IPS-20b (cell line): ENCODE results near the gene TMA16.

Experiments used
- H3K27ac ChIP-seq: one replicate; pipeline ENCODE4 v1.5.1; 2013; ENCODE audit warnings: low read length
- H3K27me3 ChIP-seq: 2 replicates; pipeline ENCODE4 v1.6.1; 2013; ENCODE audit warnings: mild to moderate bottlenecking, low read length, inconsistent platforms; ENCODE audit not compliant: insufficient read depth
- H3K36me3 ChIP-seq: 2 replicates; pipeline ENCODE4 v1.6.1; 2013; ENCODE audit warnings: low read depth, mild to moderate bottlenecking, inconsistent platforms, low read length, moderate library complexity; ENCODE audit not compliant: insufficient read depth
- H3K4me1 ChIP-seq: 2 replicates; pipeline ENCODE4 v1.6.1; 2013; ENCODE audit warnings: mild to moderate bottlenecking, control low read depth, inconsistent platforms, low read length, moderate library complexity; ENCODE audit not compliant: insufficient read depth
- H3K4me3 ChIP-seq: 2 replicates; pipeline ENCODE4 v1.5.1; 2013; ENCODE audit warnings: mild to moderate bottlenecking, low read length, inconsistent platforms
- H3K9ac ChIP-seq: 2 replicates; pipeline ENCODE4 v1.6.1; 2013; ENCODE audit warnings: low read depth, mild to moderate bottlenecking, inconsistent platforms, low read length, moderate library complexity
- H3K9me3 ChIP-seq: 2 replicates; pipeline ENCODE4 v1.6.1; 2013; ENCODE audit warnings: mild to moderate bottlenecking, low read depth, low read length, inconsistent platforms; ENCODE audit not compliant: insufficient read depth

TMA16 gene

DNA sequence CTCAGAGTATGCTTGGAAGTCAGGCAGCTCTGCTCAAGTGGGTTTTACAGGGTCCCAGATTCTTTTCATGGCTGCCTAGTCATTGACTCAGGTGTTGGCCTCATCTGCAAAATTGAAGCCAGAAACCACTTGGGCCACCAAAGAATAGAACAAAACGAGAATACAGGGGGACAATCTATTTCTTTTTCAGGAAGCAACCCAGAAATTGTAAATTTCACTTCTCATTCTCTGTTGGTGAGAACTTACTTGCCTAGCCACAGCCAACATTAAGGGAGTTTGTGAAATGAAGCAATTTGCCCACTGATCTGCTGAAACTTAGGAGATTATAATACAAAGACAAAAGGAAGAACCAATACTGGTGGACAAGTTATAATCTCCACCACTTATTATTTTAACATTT lies 12.3 kb upstream of the TMA16 start:
- Histone ChIP-seq H3K9ac (no peak overlapping the region), H3K4me3 (no peak overlapping the region), H3K27ac (no peak overlapping the region), H3K27me3 (no peaks in the 10 kb centered on the region), H3K9me3 (no peaks in the 10 kb centered on the region), H3K4me1 (peaks cover 4% of the 10 kb centered on the region; the same call in 1 of the 2 replicates), H3K36me3 (no peaks in the 10 kb centered on the region)

DNA sequence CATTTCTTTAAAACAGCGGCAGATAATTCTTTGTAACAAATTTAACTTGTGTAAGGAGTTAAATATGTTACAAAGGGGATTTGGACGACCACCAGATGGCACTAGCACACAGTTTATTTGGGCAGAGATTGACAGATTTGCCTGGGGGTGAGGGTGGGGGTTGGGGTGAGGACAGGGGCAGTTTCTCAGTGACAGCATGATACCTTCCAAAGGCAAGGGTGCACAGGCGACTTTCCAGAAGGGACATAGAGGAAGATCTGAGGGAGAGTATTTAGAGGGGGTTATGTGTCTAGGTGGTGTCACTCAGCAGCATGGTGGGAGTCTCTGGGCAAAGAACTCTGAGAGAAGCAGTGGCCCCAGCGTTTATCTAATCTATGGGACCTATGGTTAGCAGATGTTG lies 9.6 kb upstream of the TMA16 start:
- Histone ChIP-seq H3K27ac (no peak overlapping the region), H3K4me3 (no peak overlapping the region), H3K9ac (no peak overlapping the region), H3K36me3 (no peaks in the 10 kb centered on the region), H3K27me3 (no peaks in the 10 kb centered on the region), H3K9me3 (no peaks in the 10 kb centered on the region), H3K4me1 (peaks cover 4% of the 10 kb centered on the region; the same call in 1 of the 2 replicates)

DNA sequence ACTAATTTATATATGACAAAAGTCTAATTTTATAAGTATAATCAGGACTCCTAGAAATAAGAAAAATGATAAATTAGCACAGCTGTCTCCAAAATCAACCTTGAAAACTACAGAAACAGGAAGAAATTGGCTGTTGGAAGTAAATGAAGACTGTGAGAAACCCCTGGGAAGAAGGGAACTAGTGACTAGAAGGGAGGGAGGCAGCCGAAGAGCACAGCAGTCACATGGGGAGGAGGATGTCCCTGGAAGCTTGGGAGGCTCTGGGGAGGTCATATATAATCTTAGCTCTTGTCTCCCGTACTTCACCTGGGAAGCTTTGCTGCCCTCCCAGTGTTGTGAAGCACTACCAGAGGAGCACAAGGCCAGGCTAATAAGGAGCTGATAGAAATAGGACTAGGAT lies 8.9 kb upstream of the TMA16 start:
- H3K9me3 ChIP-seq: no peaks in the 10 kb centered on the region
- H3K9ac ChIP-seq: no peak overlapping the region
- no peak overlapping the region for H3K4me3 ChIP-seq
- no peaks in the 10 kb centered on the region for H3K27me3 ChIP-seq
- peaks cover 4% of the 10 kb centered on the region; the same call in 1 of the 2 replicates for H3K4me1 ChIP-seq
- H3K27ac ChIP-seq: no peak overlapping the region
- H3K36me3 ChIP-seq: no peaks in the 10 kb centered on the region

DNA sequence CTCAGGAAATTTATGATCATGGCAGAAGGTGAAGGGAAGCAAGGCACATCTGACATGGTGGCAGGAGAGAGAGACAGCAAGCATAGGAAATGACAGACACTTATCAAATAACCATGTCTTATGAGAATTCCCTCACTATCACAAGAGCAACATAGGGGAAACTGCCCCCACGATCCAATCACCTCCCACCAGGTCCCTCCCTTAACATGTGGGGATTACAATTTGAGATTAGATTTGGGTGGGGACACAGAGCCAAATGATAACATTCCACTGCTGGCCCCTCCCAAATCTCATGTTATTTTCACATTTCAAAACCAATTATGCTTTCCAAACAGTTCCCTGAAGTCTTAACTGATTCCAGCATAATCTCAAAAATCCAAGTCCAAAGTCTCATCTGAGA lies 8.2 kb upstream of the TMA16 start:
- Histone ChIP-seq H3K4me1 (peaks cover 4% of the 10 kb centered on the region; the same call in 1 of the 2 replicates), H3K9me3 (no peaks in the 10 kb centered on the region), H3K4me3 (no peak overlapping the region), H3K27ac (no peak overlapping the region), H3K36me3 (no peaks in the 10 kb centered on the region), H3K27me3 (no peaks in the 10 kb centered on the region), H3K9ac (no peak overlapping the region)

DNA sequence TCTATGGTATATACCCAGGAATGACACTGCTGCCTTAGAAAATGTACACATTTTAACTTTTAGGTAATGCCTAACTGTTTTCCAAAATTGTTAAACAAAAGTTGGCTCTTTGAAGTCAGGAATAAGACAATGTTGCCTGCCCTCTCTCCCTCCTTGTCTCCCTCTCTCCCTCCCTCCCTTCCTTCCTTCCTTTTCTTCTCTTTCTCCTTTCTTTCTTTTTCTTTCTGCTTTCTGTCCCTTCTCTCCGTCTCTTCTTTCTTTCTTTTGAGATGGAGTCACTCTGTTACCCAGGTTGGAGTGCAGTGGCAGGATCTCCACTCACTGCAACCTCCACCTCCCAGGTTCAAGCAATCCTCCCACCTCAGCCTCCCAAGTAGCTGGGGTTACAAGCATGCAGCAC lies 4.6 kb upstream of the TMA16 start:
- no peaks in the 10 kb centered on the region for H3K27me3 ChIP-seq
- H3K9me3 ChIP-seq: no peaks in the 10 kb centered on the region
- H3K4me3 ChIP-seq: no peak overlapping the region
- peaks cover 3% of the 10 kb centered on the region; the same call in 1 of the 2 replicates for H3K4me1 ChIP-seq
- no peaks in the 10 kb centered on the region for H3K36me3 ChIP-seq
- H3K9ac ChIP-seq: no peak overlapping the region
- no peak overlapping the region for H3K27ac ChIP-seq

DNA sequence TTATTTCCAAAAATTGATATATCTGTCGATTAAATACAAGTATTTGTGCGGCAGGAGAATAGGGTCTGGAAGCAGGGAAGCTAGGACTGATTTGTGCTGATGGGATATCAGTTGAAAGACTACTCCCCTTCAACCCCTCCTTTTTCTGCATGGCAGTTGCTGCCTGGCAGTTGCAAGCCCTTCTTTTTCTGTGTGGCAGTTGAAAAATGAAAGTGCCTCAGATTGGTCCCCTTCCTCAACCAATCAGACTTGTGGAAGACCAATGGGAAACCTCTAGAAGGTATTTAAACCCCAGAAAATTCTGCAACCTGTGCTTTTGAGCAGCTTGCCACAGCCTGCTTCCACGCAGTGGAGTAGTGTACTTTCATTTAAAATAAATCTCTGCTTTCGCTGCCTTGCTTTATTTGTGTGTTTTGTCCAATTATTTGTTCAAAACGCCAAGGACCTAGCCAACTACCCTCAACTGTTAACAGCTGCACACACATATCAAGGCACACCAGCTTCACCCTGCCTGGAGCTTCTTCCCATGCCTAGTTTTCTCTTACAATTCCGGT lies 1.5 kb upstream of the TMA16 start:
- no peak overlapping the region for H3K27ac ChIP-seq
- no peaks in the 10 kb centered on the region for H3K9me3 ChIP-seq
- H3K36me3 ChIP-seq: peaks cover 13% of the 10 kb centered on the region; the same call in 1 of the 2 replicates
- 0 out of 2 replicates have a peak, but pooled peaks cover 3% of the 10 kb centered on the region for H3K4me1 ChIP-seq
- no peaks in the 10 kb centered on the region for H3K27me3 ChIP-seq
- H3K4me3 ChIP-seq: no peak overlapping the region
- H3K9ac ChIP-seq: no peak overlapping the region

DNA sequence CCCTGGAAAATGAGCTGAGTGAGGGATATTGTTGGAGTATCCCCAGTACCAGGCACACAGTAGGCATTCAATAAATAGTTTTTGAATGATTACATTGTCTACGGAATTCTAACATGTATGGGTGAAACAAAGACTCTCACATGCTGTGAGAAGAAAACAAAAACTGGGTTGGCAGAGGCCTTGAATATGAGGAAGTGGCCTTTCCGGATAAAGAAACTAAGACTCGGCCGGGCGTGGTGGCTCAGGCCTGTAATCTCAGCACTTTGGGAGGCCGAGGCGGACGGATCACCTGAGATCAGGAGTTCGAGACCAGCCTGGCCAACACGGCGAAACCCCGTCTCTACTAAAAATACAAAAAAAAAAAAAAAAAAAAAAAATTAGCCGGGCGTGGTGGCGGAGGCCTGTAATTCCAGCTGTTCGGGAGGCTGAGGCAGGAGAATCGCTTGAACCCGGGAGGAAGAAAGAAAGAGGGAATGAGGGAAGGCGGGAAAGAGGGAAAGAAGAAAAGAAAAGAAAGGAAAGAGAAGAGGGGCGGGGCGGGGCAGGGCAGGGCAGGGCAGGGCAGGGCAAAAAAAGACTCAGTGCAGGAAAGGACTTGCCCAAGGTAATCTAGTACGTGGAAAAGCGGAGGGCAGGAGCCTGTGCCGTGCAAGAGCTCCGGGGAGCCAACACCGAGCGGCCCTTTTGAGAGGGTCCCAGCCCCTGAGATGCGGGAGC lies 689 bp upstream of the TMA16 start:
- no peaks in the 10 kb centered on the region for H3K27me3 ChIP-seq

DNA sequence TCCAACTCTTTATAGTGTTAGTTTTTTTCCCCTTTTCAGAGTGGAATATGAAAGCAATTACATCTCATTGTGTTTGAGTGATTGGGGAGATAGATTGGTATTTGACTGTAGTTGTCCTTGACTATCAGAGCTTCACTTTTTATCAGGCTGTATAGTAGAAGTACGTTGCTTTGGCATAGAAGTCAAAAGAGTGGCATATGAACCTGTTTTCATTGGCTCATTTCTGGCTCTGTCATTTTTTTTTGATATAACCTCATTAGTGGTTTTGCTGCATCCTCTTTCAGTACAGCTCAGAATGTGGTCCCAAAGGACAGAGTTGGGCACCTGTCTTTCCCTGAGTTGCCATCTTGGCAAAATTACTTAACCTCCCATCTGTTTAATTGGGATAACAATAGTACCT lies 1.4 kb downstream of the TMA16 start:
- no peaks in the 10 kb centered on the region for H3K27me3 ChIP-seq
- H3K4me3 ChIP-seq: peak overlapping the region; percentile 81
- H3K9ac ChIP-seq: peak overlapping the region; percentile 99
- H3K27ac ChIP-seq: no peak overlapping the region
- 0 out of 2 replicates have a peak, but pooled peaks cover 3% of the 10 kb centered on the region for H3K4me1 ChIP-seq
- peaks cover 13% of the 10 kb centered on the region; the same call in 1 of the 2 replicates for H3K36me3 ChIP-seq
- H3K9me3 ChIP-seq: no peaks in the 10 kb centered on the region

More for the DNA sequence above, 689 bp upstream of the TMA16 start:
- H3K9me3 ChIP-seq: no peaks in the 10 kb centered on the region
- peak overlapping the region; percentile 83 for H3K27ac ChIP-seq
- H3K9ac ChIP-seq: peak overlapping the region; percentile 99
- peaks cover 13% of the 10 kb centered on the region; the same call in 1 of the 2 replicates for H3K36me3 ChIP-seq
- peak overlapping the region; percentile 81 for H3K4me3 ChIP-seq
- H3K4me1 ChIP-seq: 0 out of 2 replicates have a peak, but pooled peaks cover 3% of the 10 kb centered on the region

DNA sequence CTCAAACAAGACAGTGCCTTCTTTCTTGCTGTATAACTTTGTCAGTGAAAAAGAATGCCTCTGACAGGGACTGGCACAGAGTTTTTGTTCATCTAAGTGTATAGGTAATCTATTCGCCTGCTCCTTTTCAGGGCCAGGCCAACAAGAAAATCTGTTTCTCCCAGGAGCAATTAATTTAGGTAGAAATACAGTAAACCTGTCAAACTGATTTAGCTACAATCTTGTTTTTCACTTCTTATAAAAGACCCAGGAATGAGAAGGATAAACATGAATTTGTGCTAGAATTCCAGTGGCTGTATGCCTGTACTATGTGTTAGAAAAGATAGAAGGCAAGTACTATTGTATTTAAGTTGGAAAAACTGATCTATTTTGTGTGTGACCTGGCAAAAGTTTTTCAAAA lies 6.1 kb downstream of the TMA16 start:
- peaks cover 7% of the 10 kb centered on the region; the same call in 1 of the 2 replicates for H3K4me1 ChIP-seq

DNA sequence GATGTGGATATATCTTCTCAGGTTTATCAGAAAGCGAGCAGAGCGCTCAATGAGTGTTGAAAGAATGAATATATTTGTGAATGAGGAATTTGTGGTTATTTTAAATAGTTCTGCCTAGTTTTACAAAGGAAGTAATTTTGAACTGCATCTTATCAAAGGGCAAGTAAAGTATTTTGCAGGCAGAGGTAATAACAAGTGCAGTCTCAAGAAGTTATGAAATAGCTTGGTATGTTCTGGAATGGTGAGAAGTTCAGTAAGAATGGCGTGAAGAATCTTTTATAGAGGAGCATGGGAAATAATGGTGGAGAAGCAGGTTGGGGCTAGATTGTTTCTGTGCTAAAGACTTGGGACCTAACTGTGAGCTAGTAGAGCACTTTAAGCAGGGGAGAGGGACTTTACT lies 10.9 kb downstream of the TMA16 start:
- Histone ChIP-seq H3K27ac (no peak overlapping the region), H3K27me3 (no peaks in the 10 kb centered on the region), H3K9ac (no peak overlapping the region), H3K9me3 (no peaks in the 10 kb centered on the region), H3K4me1 (peaks cover 3% of the 10 kb centered on the region; the same call in 1 of the 2 replicates), H3K4me3 (no peak overlapping the region), H3K36me3 (peaks cover 36% of the 10 kb centered on the region)

More for the DNA sequence above, 6.1 kb downstream of the TMA16 start:
- no peaks in the 10 kb centered on the region for H3K27me3 ChIP-seq
- peaks cover 13% of the 10 kb centered on the region; the same call in 1 of the 2 replicates for H3K36me3 ChIP-seq
- H3K4me3 ChIP-seq: no peak overlapping the region
- H3K27ac ChIP-seq: no peak overlapping the region
- H3K9ac ChIP-seq: no peak overlapping the region
- no peaks in the 10 kb centered on the region for H3K9me3 ChIP-seq

DNA sequence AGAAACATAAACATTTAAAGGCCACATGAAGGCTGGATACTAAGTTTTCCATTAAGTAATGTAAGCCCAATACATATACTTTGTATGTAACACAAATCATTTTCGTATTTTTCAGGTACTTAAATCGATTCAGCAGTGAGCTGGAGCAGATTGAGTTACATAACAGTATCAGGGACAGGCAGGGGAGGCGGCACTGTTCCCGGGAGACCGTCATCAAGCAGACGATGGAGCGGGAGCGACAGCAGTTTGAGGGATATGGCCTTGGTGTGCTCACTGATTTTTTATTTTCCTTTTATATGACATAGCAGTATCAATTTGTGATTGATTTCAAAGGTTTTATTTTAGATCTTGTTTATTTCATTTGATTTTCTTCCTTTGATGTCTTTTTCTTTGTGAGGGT lies 20.7 kb downstream of the TMA16 start:
- H3K27ac ChIP-seq: no peak overlapping the region
- peaks cover 96% of the 10 kb centered on the region for H3K36me3 ChIP-seq
- no peak overlapping the region for H3K9ac ChIP-seq
- H3K4me3 ChIP-seq: no peak overlapping the region
- no peaks in the 10 kb centered on the region for H3K27me3 ChIP-seq
- no peaks in the 10 kb centered on the region for H3K4me1 ChIP-seq
- no peaks in the 10 kb centered on the region for H3K9me3 ChIP-seq

DNA sequence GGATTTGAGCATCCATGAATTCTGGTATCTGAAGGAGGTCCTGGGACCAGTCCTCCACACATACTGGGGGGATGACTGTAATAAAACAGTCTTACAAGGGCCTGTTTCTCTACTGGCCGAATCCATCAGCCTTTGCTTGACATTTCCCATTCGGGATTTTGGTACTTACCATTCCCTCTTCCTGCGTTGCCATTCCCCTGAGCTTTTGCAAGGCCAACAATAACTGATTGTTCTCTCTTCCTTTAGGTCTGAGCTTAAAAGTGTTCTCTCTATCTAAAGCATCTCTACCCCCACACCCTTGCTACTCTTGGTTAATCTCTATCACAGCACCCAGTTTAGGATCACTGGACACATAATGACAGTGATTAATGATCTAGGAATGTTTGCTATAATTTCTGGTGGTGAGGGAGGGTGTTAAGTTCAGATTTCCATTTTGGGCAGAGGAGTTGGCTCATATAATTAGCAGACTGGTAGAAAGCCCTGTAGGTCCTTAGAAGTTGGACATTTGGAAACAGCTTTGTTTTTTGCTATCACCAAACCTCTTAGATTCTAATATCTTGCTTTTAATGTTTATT lies 29.4 kb downstream of the TMA16 start:
- no peaks in the 10 kb centered on the region for H3K9me3 ChIP-seq
- H3K4me1 ChIP-seq: peaks cover 3% of the 10 kb centered on the region; the same call in 1 of the 2 replicates
- no peaks in the 10 kb centered on the region for H3K27me3 ChIP-seq
- H3K4me3 ChIP-seq: no peak overlapping the region
- peaks cover 89% of the 10 kb centered on the region for H3K36me3 ChIP-seq
- H3K27ac ChIP-seq: no peak overlapping the region
- H3K9ac ChIP-seq: no peak overlapping the region
